ENCODE data around the gene LRRC4B.
A peak's percentile ranks its signal among the peaks of the same experiment; 100 is the strongest.
"Not testable (repeated sequence)": the region's sequence is repeated elsewhere in the genome, so short reads cannot be mapped to it uniquely, and the experiment has no call there.

The LRRC4B gene

GRCh38 chr19:50607388-50607787 lies 39.2 kb upstream of the LRRC4B start (continued):
- TF ChIP-seq ZNF202 (tag by site-specific recombination; IDR thresholded peaks at IDR 0.05; ENCODE audit: borderline replicate concordance) (0 out of 2 replicates have a peak, but pooled peaks have one; percentile 50), ZNF830 (tag by site-specific recombination; IDR thresholded peaks at IDR 0.05; ENCODE audit: low read depth) (no peak), ZEB2 (tag by site-specific recombination; IDR thresholded peaks at IDR 0.05) (no peak)

- POLR2A ChIA-PET; H3K4me1 ChIP-seq (ENCODE audit: control insufficient read depth, insufficient read depth, low read length); H3K4me3 ChIP-seq (ENCODE audit: low read depth, low read length); H3K27ac ChIP-seq (ENCODE audit: extremely low read depth, low read depth, low read length); H3K36me3 ChIP-seq (ENCODE audit: control insufficient read depth in 2 of 2, insufficient read depth in 1 of 2, low read length in 2 of 2); H3K9me3 ChIP-seq (ENCODE audit: control insufficient read depth, insufficient read depth, low read depth, low read length): not testable (repeated sequence)
- CTCF ChIA-PET, result interaction anchor here (0.9 to 1.9 kb wide), 3 partner anchors 10 to 257 kb away, joined by 5 to 11 read pairs (median 5); no protein-coding TSS in a partner anchor
Measured at GRCh38 chr19:50606059-50606836, 38.0 kb upstream of the LRRC4B start.

- H3K27ac ChIP-seq (ENCODE audit: extremely low read depth, low read depth, low read length); POLR2A ChIA-PET; H3K9me3 ChIP-seq (ENCODE audit: control insufficient read depth, insufficient read depth, low read depth, low read length); H3K4me3 ChIP-seq (ENCODE audit: low read depth, low read length); H3K36me3 ChIP-seq (ENCODE audit: control insufficient read depth in 2 of 2, insufficient read depth in 1 of 2, low read length in 2 of 2); CTCF ChIA-PET; H3K4me1 ChIP-seq (ENCODE audit: control insufficient read depth, insufficient read depth, low read length): not testable (repeated sequence)
Measured at GRCh38 chr19:50604264-50605073, 36.2 kb upstream of the LRRC4B start.

GRCh38 chr19:50602935-50603334 lies 34.7 kb upstream of the LRRC4B start:
- Histone ChIP-seq H3K4me1 (ENCODE audit: control insufficient read depth, insufficient read depth, low read length) (peaks cover 2% of the 10 kb centered on the region; the same call in 1 of the 2 replicates), H3K36me3 (ENCODE audit: control insufficient read depth in 2 of 2, insufficient read depth in 1 of 2, low read length in 2 of 2) (no peaks in the 10 kb centered on the region), H3K4me3 (ENCODE audit: low read depth, low read length) (no peak overlapping the region), H3K9me3 (ENCODE audit: control insufficient read depth, insufficient read depth, low read depth, low read length) (no peaks in the 10 kb centered on the region), H3K27ac (ENCODE audit: extremely low read depth, low read depth, low read length) (no peak overlapping the region)
- ChIA-PET CTCF (no interaction called here), POLR2A (no interaction called here)
- TF ChIP-seq ZNF677 (tag by site-specific recombination; IDR thresholded peaks at IDR 0.05) (no peak), ZNF518A (tag by site-specific recombination; conservative IDR thresholded peaks at IDR 0.05; ENCODE audit: low read depth) (no peak), ZNF280D (tag by site-specific recombination; IDR thresholded peaks at IDR 0.05) (no peak), ZNF560 (tag by site-specific recombination; IDR thresholded peaks at IDR 0.05; ENCODE audit: borderline replicate concordance) (no peak), BCL11A (tag by site-specific recombination; IDR thresholded peaks at IDR 0.05; ENCODE audit: low read depth) (no peak), ZNF112 (tag by site-specific recombination; IDR thresholded peaks at IDR 0.05) (no peak), TCF7L2 (IDR thresholded peaks at IDR 0.05; ENCODE audit: borderline replicate concordance, low read depth, low read length) (no peak), REST (tag by site-specific recombination; IDR thresholded peaks at IDR 0.05) (no peak), ZNF776 (tag by site-specific recombination; IDR thresholded peaks at IDR 0.05; ENCODE audit: borderline replicate concordance) (no peak), ZNF132 (tag by site-specific recombination; IDR thresholded peaks at IDR 0.05; ENCODE audit: borderline replicate concordance) (no peak), PRDM1 (tag by site-specific recombination; IDR thresholded peaks at IDR 0.05) (peak; percentile 72)
